ENCODE data around the gene DGKI. TPM values are rescaled to one million over a fixed set of nuclear protein-coding genes. Genes with fewer than 3 reads are reported as not detected.

DGKI gene
- polyA plus RNA-seq, 2 of the 4 experiments (the other 2 are of a cell fraction), result 0.05 to 0.08 TPM

GRCh38 chr7:137853053-137853452, 6.3 kb upstream of the DGKI start:
- ATAC-seq (no peak), FAIRE-seq (no peak), DNase-seq (ENCODE audit: low read depth in 1 of 2, low spot score in 1 of 2) (no peak)
- Histone ChIP-seq H3K4me1 (no peaks in the 10 kb centered on the region), H3K4me2 (no peak overlapping the region), H3K4me3 (no peak overlapping the region), H3K9me3 (no peaks in the 10 kb centered on the region), H3K27ac (no peak overlapping the region)
- CTCF ChIA-PET, result interaction anchor here (0.5 kb wide), 1 partner anchor 67 kb away, joined by 3 read pairs; no protein-coding TSS in a partner anchor
- WGBS (ENCODE audit: missing lambda C conversion rate), result 88% methylated on average over 1 of the region's 1 CpG
- no peak for TF ChIP-seq RARB (CRISPR knock-in tag; IDR thresholded peaks at IDR 0.05)
- TF ChIP-seq PHF8 (IDR thresholded peaks at IDR 0.05; ENCODE audit: borderline replicate concordance, low read depth), result no peak
- TF ChIP-seq ATOH8 (CRISPR knock-in tag; IDR thresholded peaks at IDR 0.05; ENCODE audit: low read depth), result no peak
- no peak for TF ChIP-seq RCOR1 (IDR thresholded peaks at IDR 0.05; ENCODE audit: low read depth, low read length)
- no peak for TF ChIP-seq FOSB (CRISPR knock-in tag; IDR thresholded peaks at IDR 0.05)
- TF ChIP-seq HOXB13 (CRISPR knock-in tag; IDR thresholded peaks at IDR 0.05; ENCODE audit: low read depth), result no peak
- no peak for TF ChIP-seq GATA3 (IDR thresholded peaks at IDR 0.05; ENCODE audit: borderline replicate concordance)
- no peak for TF ChIP-seq BCL3 (IDR thresholded peaks at IDR 0.05)
- POLR2A ChIA-PET, result no interaction called here

GRCh38 chr7:137852108-137852507, 5.3 kb upstream of the DGKI start:
- Histone ChIP-seq H3K9me3 (no peaks in the 10 kb centered on the region), H3K4me1 (no peaks in the 10 kb centered on the region; the same call in 2 of the 3 replicates), H3K27ac (no peak overlapping the region), H3K4me2 (no peak overlapping the region), H3K4me3 (no peak overlapping the region)
- ATAC-seq (no peak), DNase-seq (ENCODE audit: low read depth in 1 of 2, low spot score in 1 of 2) (no peak), FAIRE-seq (no peak)
- ChIA-PET CTCF (no interaction called here), POLR2A (no interaction called here)
- TF ChIP-seq ATOH8 (CRISPR knock-in tag; IDR thresholded peaks at IDR 0.05; ENCODE audit: low read depth) (no peak), USF2 (IDR thresholded peaks at IDR 0.05) (no peak), FOSL2 (IDR thresholded peaks at IDR 0.05) (no peak), FOSL2 (CRISPR knock-in tag; IDR thresholded peaks at IDR 0.05) (no peak), CEBPB (IDR thresholded peaks at IDR 0.05) (no peak), CBX2 (IDR thresholded peaks at IDR 0.05; ENCODE audit: borderline replicate concordance, low read depth) (no peak), NPAS2 (CRISPR knock-in tag; IDR thresholded peaks at IDR 0.05; ENCODE audit: borderline replicate concordance) (no peak), JUN (IDR thresholded peaks at IDR 0.05) (no peak), EHMT2 (IDR thresholded peaks at IDR 0.05; ENCODE audit: low read depth) (no peak), E2F6 (IDR thresholded peaks at IDR 0.05; ENCODE audit: borderline replicate concordance, low read depth) (no peak), ZSCAN20 (CRISPR knock-in tag; IDR thresholded peaks at IDR 0.05) (no peak), ZNF302 (CRISPR knock-in tag; IDR thresholded peaks at IDR 0.05) (no peak), HDAC2 (IDR thresholded peaks at IDR 0.05) (no peak)
